Activated CD4-positive, alpha-beta T cell treated with anti-CD3 and anti-CD28 coated beads, Interleukin-2, amount 10 ng/mL, durations not matched to agents 7 days and 5 days (primary cell): Measurements from ENCODE around the gene IFNA21. TPM values are rescaled to one million over a fixed set of nuclear protein-coding genes. Genes with fewer than 3 reads are reported as not detected.

Experiments
- CTCF ChIA-PET: fragments of 350-600 bp; sonication (Branson Sonifier 250); formaldehyde crosslinking; loops from one replicate; lab custom pipeline; 2021; ENCODE audit warnings: antibody characterized with exemption; lab: Charles Lee
- POLR2A ChIA-PET: fragments of 350-600 bp; sonication (Branson Sonifier 250); formaldehyde crosslinking; loops from one replicate; lab custom pipeline; 2021; ENCODE audit warnings: antibody characterized with exemption; lab: Charles Lee
- DNase-seq: peaks from one replicate; pipeline ENCODE4 v3.0.0-alpha.2; 2020
- H3K27ac Mint-ChIP-seq: one replicate; pipeline ENCODE4 v1.8.0; 2021; ENCODE audit warnings: mild to moderate bottlenecking, moderate library complexity, mixed read lengths
- H3K27me3 Mint-ChIP-seq: one replicate; pipeline ENCODE4 v1.8.0; 2021; ENCODE audit warnings: mixed read lengths
- H3K36me3 Mint-ChIP-seq: one replicate; pipeline ENCODE4 v1.8.0; 2021; ENCODE audit warnings: low read depth, mixed read lengths
- H3K4me1 Mint-ChIP-seq: one replicate; pipeline ENCODE4 v1.8.0; 2021; ENCODE audit warnings: mixed read lengths
- H3K4me3 Mint-ChIP-seq: one replicate; pipeline ENCODE4 v1.8.0; 2021; ENCODE audit warnings: mild to moderate bottlenecking, moderate library complexity, mixed read lengths
- H3K9me3 Mint-ChIP-seq: one replicate; pipeline ENCODE4 v1.8.0; 2021; ENCODE audit warnings: mixed read lengths
- total RNA-seq, 2 experiments: library from RNA; stranded (reverse); gene quantifications; one replicate each; pipeline ENCODE4 v1.2.3, GENCODE V29; 2021

IFNA21 gene
- total RNA-seq, 2 experiments from 2014 or later, result not detected

- no peak for DNase-seq
- Mint-ChIP-seq H3K27me3 (peaks cover 37% of the 10 kb centered on the region), H3K4me1 (peaks cover 8% of the 10 kb centered on the region)
These were observed 44.7 kb downstream of the IFNA21 start for GRCh38 chr9:21121595-21122251.

GRCh38 chr9:21121079-21121478 lies 45.4 kb downstream of the IFNA21 start:
- POLR2A ChIA-PET, result no interaction called here
- peaks cover 38% of the 10 kb centered on the region for H3K27me3 Mint-ChIP-seq
- no peaks in the 10 kb centered on the region for H3K9me3 Mint-ChIP-seq
- H3K36me3 Mint-ChIP-seq, result no peaks in the 10 kb centered on the region
- CTCF ChIA-PET, result interaction anchor here (0.7 kb wide), 1 partner anchor 170 kb away, joined by 3 read pairs; no protein-coding TSS in a partner anchor
- no peak overlapping the region for H3K27ac Mint-ChIP-seq
- no peak overlapping the region for H3K4me3 Mint-ChIP-seq
- DNase-seq, result no peak
- H3K4me1 Mint-ChIP-seq, result peaks cover 8% of the 10 kb centered on the region

More at GRCh38 chr9:21121595-21122251, 44.7 kb downstream of the IFNA21 start:
- no peaks in the 10 kb centered on the region for H3K9me3 Mint-ChIP-seq
- H3K27ac Mint-ChIP-seq, result no peak overlapping the region
- POLR2A ChIA-PET, result no interaction called here
- H3K36me3 Mint-ChIP-seq, result no peaks in the 10 kb centered on the region
- no peak overlapping the region for H3K4me3 Mint-ChIP-seq
- CTCF ChIA-PET, result interaction anchor here (0.7 kb wide), 1 partner anchor 171 kb away, joined by 3 read pairs; no protein-coding TSS in a partner anchor

DNA sequence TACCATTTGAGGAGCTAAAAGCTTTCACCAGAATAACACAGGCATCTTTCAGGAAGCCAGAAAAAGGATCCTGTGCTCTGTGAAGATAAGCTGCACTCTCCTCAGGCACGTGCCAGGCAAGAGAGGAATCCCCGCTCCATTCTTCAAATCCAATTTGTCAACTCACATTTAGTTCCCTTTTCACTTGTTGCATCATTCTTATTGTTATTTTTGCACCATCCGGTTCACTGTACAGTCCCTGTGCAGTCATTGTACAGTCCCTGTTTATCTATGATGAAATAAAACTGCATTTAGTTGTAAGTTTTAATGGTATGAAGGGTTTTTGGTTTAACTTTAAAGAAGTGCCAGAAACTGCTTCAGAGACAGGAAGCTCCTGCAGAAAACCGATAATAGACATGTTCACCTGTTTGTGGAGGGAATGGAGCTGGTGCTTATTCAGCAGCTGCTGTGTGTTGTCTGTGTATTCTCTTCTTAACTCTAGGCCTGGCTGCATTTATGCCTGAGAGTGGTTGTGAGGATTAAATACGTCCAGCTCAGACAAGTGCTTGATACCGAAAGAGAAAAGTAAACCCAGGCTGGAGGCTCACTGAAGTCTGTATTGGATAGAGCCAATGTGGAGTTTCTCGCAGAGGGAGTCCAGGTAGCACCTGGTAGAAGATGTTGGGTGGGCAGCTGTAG lies 47.2 kb downstream of the IFNA21 start:
- Mint-ChIP-seq H3K4me1 (peaks cover 8% of the 10 kb centered on the region), H3K36me3 (no peaks in the 10 kb centered on the region), H3K27ac (no peak overlapping the region), H3K9me3 (no peaks in the 10 kb centered on the region), H3K27me3 (peaks cover 35% of the 10 kb centered on the region), H3K4me3 (no peak overlapping the region)
- POLR2A ChIA-PET, result no interaction called here
- CTCF ChIA-PET, result interaction anchor here (1.2 to 1.4 kb wide), 2 partner anchors 8 to 15 kb away, joined by 4 to 6 read pairs; no protein-coding TSS in a partner anchor
- no peak for DNase-seq

Other genes with a start within 250 kb of the IFNA21 start
- 10 to 100 TPM; 15.0 to 17.1 TPM for gene HACD4, start 135.0 kb downstream of the IFNA21 start, total RNA-seq
- gene IFNB1, start 88.7 kb downstream of the IFNA21 start, total RNA-seq, result not detected
- gene IFNW1, start 24.8 kb downstream of the IFNA21 start, total RNA-seq, result not detected
- not detected for gene IFNA4, start 20.9 kb upstream of the IFNA21 start, total RNA-seq
- gene IFNA7, start 35.5 kb upstream of the IFNA21 start, total RNA-seq, result not detected
- gene IFNA10, start 40.5 kb upstream of the IFNA21 start, total RNA-seq, result not detected
- not detected for gene IFNA16, start 50.7 kb upstream of the IFNA21 start, total RNA-seq
- not detected for gene IFNA17, start 61.6 kb upstream of the IFNA21 start, total RNA-seq
- gene IFNA14, start 73.3 kb upstream of the IFNA21 start, total RNA-seq, result not detected
- gene IFNA5, start 138.7 kb upstream of the IFNA21 start, total RNA-seq, result not detected
- gene KLHL9, start 168.7 kb upstream of the IFNA21 start, total RNA-seq, result 10 to 100 TPM; 20.9 to 21.8 TPM
- gene IFNA6, start 184.2 kb upstream of the IFNA21 start, total RNA-seq, result not detected
- not detected for gene IFNA13, start 201.4 kb upstream of the IFNA21 start, total RNA-seq
- gene IFNA2, start 218.7 kb upstream of the IFNA21 start, total RNA-seq, result not detected
- gene IFNA8, start 242.5 kb upstream of the IFNA21 start, total RNA-seq, result not detected